ENCODE results near the gene JAKMIP1.

DNA sequence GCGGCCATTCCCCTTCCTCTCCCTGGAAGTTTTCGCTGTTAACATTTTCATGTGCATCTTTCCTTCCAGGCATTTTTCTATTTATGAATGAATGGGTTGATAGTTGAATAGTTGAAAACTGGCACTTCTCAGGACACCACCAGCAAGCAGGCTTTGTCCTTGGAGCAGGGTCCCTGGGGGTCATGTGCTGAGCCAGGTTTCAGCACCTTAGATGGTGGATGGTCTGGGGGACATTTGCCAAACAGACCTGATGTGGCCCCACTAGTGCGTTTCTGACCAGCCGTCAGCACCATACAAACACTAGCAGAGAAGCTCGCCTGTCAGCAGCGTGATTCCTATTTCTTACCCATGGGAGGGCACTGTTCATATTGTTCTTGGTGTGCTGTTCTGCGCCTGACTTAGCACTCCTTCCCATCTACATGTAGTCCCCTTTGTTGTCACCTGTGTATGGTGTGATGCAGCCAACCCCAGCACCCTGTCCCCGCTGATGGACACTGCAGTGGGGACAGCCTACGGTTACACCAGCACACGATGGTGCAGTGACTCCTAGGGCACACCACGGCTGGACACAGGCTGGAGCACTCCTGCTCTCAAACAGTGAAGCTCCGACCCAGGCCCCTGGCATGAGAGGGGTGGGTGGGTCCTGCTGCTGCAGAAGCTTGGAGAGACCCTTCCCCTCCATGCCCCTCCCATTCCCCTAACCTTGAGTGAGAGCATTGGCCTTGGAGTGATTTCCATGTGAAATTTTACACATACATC is 42.1 kb upstream of the JAKMIP1 start:
- TF ChIP-seq, protein P1, sequence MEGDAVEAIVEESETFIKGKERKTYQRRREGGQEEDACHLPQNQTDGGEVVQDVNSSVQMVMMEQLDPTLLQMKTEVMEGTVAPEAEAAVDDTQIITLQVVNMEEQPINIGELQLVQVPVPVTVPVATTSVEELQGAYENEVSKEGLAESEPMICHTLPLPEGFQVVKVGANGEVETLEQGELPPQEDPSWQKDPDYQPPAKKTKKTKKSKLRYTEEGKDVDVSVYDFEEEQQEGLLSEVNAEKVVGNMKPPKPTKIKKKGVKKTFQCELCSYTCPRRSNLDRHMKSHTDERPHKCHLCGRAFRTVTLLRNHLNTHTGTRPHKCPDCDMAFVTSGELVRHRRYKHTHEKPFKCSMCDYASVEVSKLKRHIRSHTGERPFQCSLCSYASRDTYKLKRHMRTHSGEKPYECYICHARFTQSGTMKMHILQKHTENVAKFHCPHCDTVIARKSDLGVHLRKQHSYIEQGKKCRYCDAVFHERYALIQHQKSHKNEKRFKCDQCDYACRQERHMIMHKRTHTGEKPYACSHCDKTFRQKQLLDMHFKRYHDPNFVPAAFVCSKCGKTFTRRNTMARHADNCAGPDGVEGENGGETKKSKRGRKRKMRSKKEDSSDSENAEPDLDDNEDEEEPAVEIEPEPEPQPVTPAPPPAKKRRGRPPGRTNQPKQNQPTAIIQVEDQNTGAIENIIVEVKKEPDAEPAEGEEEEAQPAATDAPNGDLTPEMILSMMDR (IDR thresholded peaks at IDR 0.05; ENCODE audit: poor library complexity, severe bottlenecking), result no peak
- no peak for TF ChIP-seq EP300 (conservative IDR thresholded peaks at IDR 0.05; ENCODE audit: poor library complexity, severe bottlenecking)

All from neural cell (in vitro differentiated cells).